Mucosa of descending colon (tissue), 3 donors: ENCODE data around the gene RIPOR1. TPM values are rescaled to one million over a fixed set of nuclear protein-coding genes. Genes with fewer than 3 reads are reported as not detected.

ENCODE experiments used
- ATAC-seq: fragments of 200-7000 bp; cut with Tn5 transposase; one replicate; pipeline ENCODE4 v1.9.1; 2020; ENCODE audit warnings: mild to moderate bottlenecking, moderate library complexity
- DNase-seq, 3 donors: peaks; one replicate each; pipeline ENCODE4 v3.0.0-alpha.2; 2020
- H3K36me3 ChIP-seq: fragments of 200-600 bp; one replicate; pipeline ENCODE4 v1.8.0; 2021; ENCODE audit warnings: low read depth, mild to moderate bottlenecking
- H3K4me1 ChIP-seq: fragments of 200-600 bp; one replicate; pipeline ENCODE4 v1.8.0; 2021; ENCODE audit warnings: low read depth, mild to moderate bottlenecking
- H3K4me3 ChIP-seq: fragments of 200-600 bp; one replicate; pipeline ENCODE4 v1.8.0; 2021; ENCODE audit warnings: mild to moderate bottlenecking
- H3K9me3 ChIP-seq: fragments of 200-600 bp; one replicate; pipeline ENCODE4 v1.8.0; 2021; ENCODE audit warnings: mild to moderate bottlenecking
- intact Hi-C, 2 donors: fragments of 100-400 bp; cut with DNase I in 1 of 2; cut with micrococcal nuclease in 1 of 2; formaldehyde crosslinking; loops; one replicate each; pipeline versions ENCODE4 v1.11.0 to v1.11.1; 2022; cut with DNase I, micrococcal nuclease
- total RNA-seq, 3 donors: library from RNA; stranded (reverse); fragmentation: NEBNext Ultra II Directional in 2 of 3; extraction: Animal tissue kit (Norgen Biotek cat#: 25700) in 2 of 3; gene quantifications; one replicate each; pipeline versions ENCODE4 v1.2.1 to v1.2.4, GENCODE V29; 2021 to 2023
- TF ChIP-seq, protein P1 (sequence below): fragments of 200-600 bp; IDR thresholded peaks from one replicate; pipeline ENCODE4 v1.8.0; 2022; ENCODE audit warnings: antibody characterized with exemption, mild to moderate bottlenecking
- donor health status: DM: no; HTN: no; CAD: no; lungs with moderate emphysema.
- donor health status: DM: no; HTN: no; CAD: no.
- donor health status: DM: no; HTN: yes; CAD: no.

Gene RIPOR1
- total RNA-seq, 3 donors from 2014 or later = 10.9 to 74.7 (median 20.5) TPM

DNA sequence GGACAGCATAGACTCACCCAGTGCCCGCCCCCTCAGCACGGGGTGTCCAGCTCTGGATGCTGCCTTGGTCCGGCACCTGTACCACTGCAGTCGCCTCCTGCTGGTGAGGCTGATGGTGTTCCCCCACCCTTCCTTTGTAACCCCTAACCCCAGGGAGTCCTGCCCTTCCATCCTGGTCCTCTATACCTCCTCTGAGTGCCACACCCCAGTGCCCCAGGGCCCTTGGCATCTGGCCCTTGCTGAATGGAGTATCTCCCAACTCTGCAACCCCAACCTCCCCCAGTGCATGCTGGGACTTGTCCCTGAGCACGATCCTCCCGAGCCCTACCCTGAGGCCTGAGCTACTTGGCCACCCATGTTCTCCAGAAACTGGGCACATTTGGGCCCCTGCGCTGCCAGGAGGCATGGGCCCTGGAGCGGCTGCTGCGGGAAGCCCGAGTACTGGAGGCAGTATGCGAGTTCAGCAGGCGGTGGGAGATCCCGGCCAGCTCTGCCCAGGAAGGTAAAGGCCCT is 15.8 kb downstream of the RIPOR1 start:
- no peak for DNase-seq
- H3K4me3 ChIP-seq = no peak overlapping the region
- ATAC-seq = no peak
- H3K4me1 ChIP-seq = peaks cover 15% of the 10 kb centered on the region
- TF ChIP-seq, protein P1, sequence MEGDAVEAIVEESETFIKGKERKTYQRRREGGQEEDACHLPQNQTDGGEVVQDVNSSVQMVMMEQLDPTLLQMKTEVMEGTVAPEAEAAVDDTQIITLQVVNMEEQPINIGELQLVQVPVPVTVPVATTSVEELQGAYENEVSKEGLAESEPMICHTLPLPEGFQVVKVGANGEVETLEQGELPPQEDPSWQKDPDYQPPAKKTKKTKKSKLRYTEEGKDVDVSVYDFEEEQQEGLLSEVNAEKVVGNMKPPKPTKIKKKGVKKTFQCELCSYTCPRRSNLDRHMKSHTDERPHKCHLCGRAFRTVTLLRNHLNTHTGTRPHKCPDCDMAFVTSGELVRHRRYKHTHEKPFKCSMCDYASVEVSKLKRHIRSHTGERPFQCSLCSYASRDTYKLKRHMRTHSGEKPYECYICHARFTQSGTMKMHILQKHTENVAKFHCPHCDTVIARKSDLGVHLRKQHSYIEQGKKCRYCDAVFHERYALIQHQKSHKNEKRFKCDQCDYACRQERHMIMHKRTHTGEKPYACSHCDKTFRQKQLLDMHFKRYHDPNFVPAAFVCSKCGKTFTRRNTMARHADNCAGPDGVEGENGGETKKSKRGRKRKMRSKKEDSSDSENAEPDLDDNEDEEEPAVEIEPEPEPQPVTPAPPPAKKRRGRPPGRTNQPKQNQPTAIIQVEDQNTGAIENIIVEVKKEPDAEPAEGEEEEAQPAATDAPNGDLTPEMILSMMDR = no peak
- intact Hi-C loops = loop anchor here in 1 of 2 donors (10.0 kb wide), 1 partner anchor 120 kb away; the partner anchor contains the start of genes ACD, C16orf86, ENKD1 and PARD6A
- no peaks in the 10 kb centered on the region for H3K9me3 ChIP-seq
- H3K36me3 ChIP-seq = no peaks in the 10 kb centered on the region

GRCh38 chr16:67544844-67545664 is 16.4 kb downstream of the RIPOR1 start:
- DNase-seq (peak in 1 of 3 donors; percentile 22), ATAC-seq (no peak)
- Histone ChIP-seq H3K36me3 (no peaks in the 10 kb centered on the region), H3K4me1 (peaks cover 15% of the 10 kb centered on the region), H3K9me3 (no peaks in the 10 kb centered on the region), H3K4me3 (no peak overlapping the region)
- TF ChIP-seq, protein P1 = no peak
- intact Hi-C loops = loop anchor here in 1 of 2 donors (10.0 kb wide), 1 partner anchor 120 kb away; the partner anchor contains the start of genes ACD, C16orf86, ENKD1 and PARD6A

- ATAC-seq (no peak), DNase-seq (no peak)
- Histone ChIP-seq H3K4me1 (peaks cover 15% of the 10 kb centered on the region), H3K36me3 (no peaks in the 10 kb centered on the region), H3K9me3 (no peaks in the 10 kb centered on the region), H3K4me3 (no peak overlapping the region)
- intact Hi-C loops = loop anchor here in 1 of 2 donors (10.0 kb wide), 1 partner anchor 119 kb away; the partner anchor contains the start of genes ACD, C16orf86, ENKD1 and PARD6A
- TF ChIP-seq, protein P1 = no peak
Measured at GRCh38 chr16:67545665-67546024, 17.0 kb downstream of the RIPOR1 start.

GRCh38 chr16:67546091-67546501 is 17.5 kb downstream of the RIPOR1 start:
- no peaks in the 10 kb centered on the region for H3K36me3 ChIP-seq
- intact Hi-C loops = loop anchor here in 1 of 2 donors (10.0 kb wide), 1 partner anchor 119 kb away; the partner anchor contains the start of genes ACD, C16orf86, ENKD1 and PARD6A
- H3K9me3 ChIP-seq = no peaks in the 10 kb centered on the region
- ATAC-seq (no peak), DNase-seq (no peak)
- TF ChIP-seq, protein P1 = no peak
- H3K4me3 ChIP-seq = no peak overlapping the region
- peaks cover 15% of the 10 kb centered on the region for H3K4me1 ChIP-seq

DNA sequence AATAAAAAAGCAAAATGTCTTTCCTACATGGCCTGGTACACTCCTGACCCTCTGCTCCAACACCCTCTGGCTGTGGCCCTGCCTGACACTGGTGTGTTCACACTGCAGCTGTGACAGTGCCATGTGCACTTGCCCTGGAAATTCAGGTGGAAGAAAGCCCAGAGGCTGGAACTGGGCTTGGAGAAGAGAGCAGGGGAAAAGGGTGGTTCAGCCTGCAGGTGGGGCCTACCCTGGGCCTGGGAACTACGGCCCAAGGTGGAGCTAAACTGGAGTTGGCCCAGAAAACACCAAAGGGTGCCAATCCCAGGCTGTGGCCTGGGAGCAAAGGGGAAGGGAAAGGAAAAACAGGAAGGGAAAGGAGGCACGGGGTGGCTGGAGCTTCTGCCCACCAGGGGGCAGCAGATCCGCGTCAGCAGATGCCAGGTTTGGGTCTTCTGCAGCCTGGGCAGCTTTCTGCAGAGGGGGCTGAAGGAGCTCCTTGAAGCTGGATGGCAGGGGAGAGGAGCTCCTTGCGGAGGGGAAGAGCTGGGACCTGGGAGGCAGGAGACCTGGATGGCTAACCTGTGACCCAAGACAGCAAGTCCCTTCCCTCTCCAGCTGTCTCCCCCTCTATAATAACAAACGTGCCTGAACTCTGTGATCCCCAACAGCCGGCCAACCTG is 18.3 kb downstream of the RIPOR1 start:
- TF ChIP-seq, protein P1 = peak; percentile 93
- H3K4me3 ChIP-seq = no peak overlapping the region
- no peaks in the 10 kb centered on the region for H3K36me3 ChIP-seq
- peaks cover 15% of the 10 kb centered on the region for H3K4me1 ChIP-seq
- DNase-seq = peak; percentile 85 to 92 (median 90)
- intact Hi-C loops = loop anchor here in 1 of 2 donors (10.0 kb wide), 1 partner anchor 118 kb away; the partner anchor contains the start of genes ACD, C16orf86, ENKD1 and PARD6A
- peak; percentile 89 for ATAC-seq
- no peaks in the 10 kb centered on the region for H3K9me3 ChIP-seq
